PC-9 (cell line): ENCODE data around the gene ADIRF. TPM values are rescaled to one million over a fixed set of nuclear protein-coding genes. Genes with fewer than 3 reads are reported as not detected.

Source experiments
- BruUV-seq: library from RNA; stranded (reverse); fragments of 400-500 nt; replicated peaks from 2 replicates; lab custom pipeline; 2021; lab: Mats Ljungman, UMichigan
- CTCF ChIA-PET: fragments of 300-600 bp; sonication (Branson Sonifier 250); formaldehyde crosslinking; loops from one replicate; lab custom pipeline; 2022; ENCODE audit warnings: antibody characterized with exemption; lab: Charles Lee
- POLR2A ChIA-PET: fragments of 300-600 bp; sonication (Branson Sonifier 250); formaldehyde crosslinking; loops from one replicate; lab custom pipeline; 2022; ENCODE audit warnings: antibody characterized with exemption; ENCODE audit not compliant: unreplicated experiment; lab: Charles Lee
- DNase-seq, 2 experiments: peaks; one replicate each; pipeline versions ENCODE4 v3.0.0 to v3.0.0-alpha.2; 2015 to 2022; ENCODE audit warnings: mixed read lengths in 1 of 2
- H2AFZ ChIP-seq: fragments of 200-600 bp; sonication (generic); 2 replicates; pipeline ENCODE4 v1.8.1; 2017; ENCODE audit warnings: antibody characterized with exemption
- H3F3A ChIP-seq: fragments of 200-600 bp; sonication (generic); 2 replicates; pipeline ENCODE4 v1.8.1; 2017; ENCODE audit warnings: antibody characterized with exemption, mild to moderate bottlenecking, low read depth; ENCODE audit not compliant: insufficient read depth
- H3K27ac ChIP-seq: fragments of 200-600 bp; sonication (generic); 2 replicates; pipeline ENCODE4 v1.6.1; 2016; ENCODE audit warnings: mixed run types
- H3K27me3 ChIP-seq: fragments of 200-600 bp; sonication (generic); 2 replicates; pipeline ENCODE4 v1.6.1; 2016; ENCODE audit warnings: low read depth, mixed run types; ENCODE audit not compliant: insufficient read depth
- H3K36me3 ChIP-seq: fragments of 200-600 bp; sonication (generic); 2 replicates; pipeline ENCODE4 v1.6.1; 2016; ENCODE audit warnings: low read depth, mixed run types
- H3K4me1 ChIP-seq: fragments of 200-600 bp; sonication (generic); replicated peaks from 2 replicates; pipeline ENCODE4 v1.6.1; 2016; ENCODE audit warnings: mixed run types; ENCODE audit not compliant: insufficient read depth
- H3K4me2 ChIP-seq: fragments of 200-600 bp; sonication (generic); 2 replicates; pipeline ENCODE4 v1.6.1; 2017; ENCODE audit warnings: mixed run types
- H3K4me3 ChIP-seq: fragments of 200-600 bp; sonication (generic); 2 replicates; pipeline ENCODE4 v1.6.1; 2016; ENCODE audit warnings: mixed run types
- H3K79me2 ChIP-seq: fragments of 200-600 bp; sonication (generic); 2 replicates; pipeline ENCODE4 v1.6.1; 2017; ENCODE audit warnings: low read depth, mixed run types
- H3K9me2 ChIP-seq: fragments of 200-600 bp; sonication (generic); 2 replicates; pipeline ENCODE4 v1.8.1; 2017; ENCODE audit warnings: mild to moderate bottlenecking; ENCODE audit not compliant: insufficient read depth
- H3K9me3 ChIP-seq: fragments of 200-600 bp; sonication (generic); 2 replicates; pipeline ENCODE4 v1.8.1; 2016; ENCODE audit warnings: low read depth; ENCODE audit not compliant: insufficient read depth
- H4K20me1 ChIP-seq: fragments of 200-600 bp; sonication (generic); 2 replicates; pipeline ENCODE4 v1.8.1; 2017; ENCODE audit not compliant: insufficient read depth
- CTCF ChIP-seq: fragments of 200-600 bp; sonication (generic); conservative IDR thresholded peaks from 2 replicates; pipeline ENCODE4 v1.6.1; 2017; ENCODE audit warnings: mixed run types, antibody characterized with exemption, mild to moderate bottlenecking, moderate library complexity
- EZH2 ChIP-seq: fragments of 200-600 bp; sonication (generic); IDR thresholded peaks from 2 replicates; pipeline ENCODE4 v1.8.0; 2017; ENCODE audit warnings: antibody characterized with exemption, low read depth
- intact Hi-C: fragments of 100-400 bp; cut with micrococcal nuclease; formaldehyde crosslinking; loops from one replicate; pipeline ENCODE4 v1.10.0; 2022; ENCODE audit not compliant: unreplicated experiment
- total RNA-seq: library from RNA; stranded (reverse); gene quantifications from 2 replicates; pipeline ENCODE4 v1.2.3, GENCODE V29; 2021

Gene ADIRF
- total RNA-seq, 1 experiment from 2014 or later = 51.0 TPM

GRCh38 chr10:86955501-86956194 lies 12.6 kb upstream of the ADIRF start:
- Histone ChIP-seq H3K4me1 (peaks cover 44% of the 10 kb centered on the region), H3K27me3 (no peaks in the 10 kb centered on the region), H3K9me3 (no peaks in the 10 kb centered on the region), H2AFZ (no peak overlapping the region), H3K36me3 (no peaks in the 10 kb centered on the region), H3K4me3 (no peak overlapping the region), H3K9me2 (no peaks in the 10 kb centered on the region), H3K79me2 (no peaks in the 10 kb centered on the region), H3F3A (peaks cover 4% of the 10 kb centered on the region; the same call in 1 of the 2 replicates), H4K20me1 (no peaks in the 10 kb centered on the region), H3K27ac (no peak overlapping the region), H3K4me2 (no peak overlapping the region)
- ChIA-PET POLR2A (no interaction called here), CTCF (no interaction called here)
- no peak for TF ChIP-seq CTCF
- TF ChIP-seq EZH2 = no peak
- no peak for DNase-seq
- no TSS peak for BruUV-seq
- intact Hi-C loops = loop anchor here (5.0 kb wide), 1 partner anchor 553 kb away; no protein-coding TSS in a partner anchor

- H3K9me3 ChIP-seq = no peaks in the 10 kb centered on the region
- peaks cover 51% of the 10 kb centered on the region for H3K4me1 ChIP-seq
- intact Hi-C loops = loop anchor here (5.0 kb wide), 1 partner anchor 554 kb away; no protein-coding TSS in a partner anchor
- no peak for DNase-seq
- H2AFZ ChIP-seq = no peak overlapping the region
- H3F3A ChIP-seq = peaks cover 11% of the 10 kb centered on the region
- CTCF ChIA-PET = no interaction called here
- no peaks in the 10 kb centered on the region for H3K36me3 ChIP-seq
- H3K9me2 ChIP-seq = no peaks in the 10 kb centered on the region
- no peaks in the 10 kb centered on the region for H4K20me1 ChIP-seq
- TF ChIP-seq CTCF = no peak
- TF ChIP-seq EZH2 = no peak
- no peak overlapping the region for H3K27ac ChIP-seq
- no peaks in the 10 kb centered on the region for H3K27me3 ChIP-seq
- no peaks in the 10 kb centered on the region for H3K79me2 ChIP-seq
- H3K4me3 ChIP-seq = no peak overlapping the region
- BruUV-seq = no TSS peak
- POLR2A ChIA-PET = no interaction called here
- H3K4me2 ChIP-seq = no peak overlapping the region
Measured at GRCh38 chr10:86956195-86956847, 12.0 kb upstream of the ADIRF start.

- no peak overlapping the region for H3K4me2 ChIP-seq
- no peaks in the 10 kb centered on the region for H3K79me2 ChIP-seq
- no peaks in the 10 kb centered on the region for H3K27me3 ChIP-seq
- H3K36me3 ChIP-seq = no peaks in the 10 kb centered on the region
- no TSS peak for BruUV-seq
- peaks cover 57% of the 10 kb centered on the region for H3K4me1 ChIP-seq
- TF ChIP-seq CTCF = no peak
- TF ChIP-seq EZH2 = no peak
- ChIA-PET CTCF (no interaction called here), POLR2A (no interaction called here)
- H3K27ac ChIP-seq = no peak overlapping the region
- H3K9me2 ChIP-seq = no peaks in the 10 kb centered on the region
- no peak for DNase-seq
- intact Hi-C loops = loop anchor here (5.0 kb wide), 1 partner anchor 555 kb away; no protein-coding TSS in a partner anchor
- H3K4me3 ChIP-seq = no peak overlapping the region
- peaks cover 11% of the 10 kb centered on the region for H3F3A ChIP-seq
- H2AFZ ChIP-seq = no peak overlapping the region
- H4K20me1 ChIP-seq = no peaks in the 10 kb centered on the region
- H3K9me3 ChIP-seq = no peaks in the 10 kb centered on the region
Measured at GRCh38 chr10:86956848-86957448, 11.3 kb upstream of the ADIRF start.
